GM19468 (cell line): ENCODE results near the gene KLF11.

ENCODE experiments used
- ATAC-seq: cut with Tn5 transposase; IDR thresholded peaks from one replicate; pipeline ENCODE4 v1.9.1; 2021; ENCODE audit warnings: mild to moderate bottlenecking, moderate library complexity, moderate number of reproducible peaks; ENCODE audit not compliant: unreplicated experiment; ENCODE audit errors: extremely low read depth

KLF11 gene

GRCh38 chr2:10038716-10039115, 4.6 kb upstream of the KLF11 start:
- ATAC-seq = no peak

- ATAC-seq = no peak
Observed at GRCh38 chr2:10039658-10040410, 3.5 kb upstream of the KLF11 start.

- no peak for ATAC-seq
Observed at GRCh38 chr2:10041711-10042110, 1.6 kb upstream of the KLF11 start.

GRCh38 chr2:10042301-10043161, 819 bp upstream of the KLF11 start:
- no peak for ATAC-seq

GRCh38 chr2:10043906-10044601, 704 bp downstream of the KLF11 start:
- ATAC-seq = peak; percentile 27

GRCh38 chr2:10045561-10046355, 2.4 kb downstream of the KLF11 start:
- ATAC-seq = no peak

GRCh38 chr2:10046931-10047330, 3.6 kb downstream of the KLF11 start:
- no peak for ATAC-seq

- ATAC-seq = no peak
Observed at GRCh38 chr2:10047616-10048500, 4.5 kb downstream of the KLF11 start.

GRCh38 chr2:10048501-10049171, 5.3 kb downstream of the KLF11 start:
- ATAC-seq = no peak

- ATAC-seq = no peak
Observed at GRCh38 chr2:10052216-10052615, 8.9 kb downstream of the KLF11 start.

GRCh38 chr2:10053351-10053750, 10.0 kb downstream of the KLF11 start:
- no peak for ATAC-seq

- no peak for ATAC-seq
Observed at GRCh38 chr2:10054424-10054823, 11.1 kb downstream of the KLF11 start.

- no peak for ATAC-seq
Observed at GRCh38 chr2:10054976-10055375, 11.6 kb downstream of the KLF11 start.

GRCh38 chr2:10056439-10056838, 13.1 kb downstream of the KLF11 start:
- no peak for ATAC-seq

GRCh38 chr2:10057231-10058107, 14.1 kb downstream of the KLF11 start:
- no peak for ATAC-seq

- no peak for ATAC-seq
Observed at GRCh38 chr2:10058251-10059015, 15.1 kb downstream of the KLF11 start.

- ATAC-seq = no peak
Observed at GRCh38 chr2:10059016-10059351, 15.6 kb downstream of the KLF11 start.
